NCI-H526 treated with DMSO at 0.1 percent for 48 hours (cell line): Measurements from ENCODE around the gene EXOC3L1.
A peak's percentile ranks its signal among the peaks of the same experiment; 100 is the strongest.

ENCODE experiments used
- DNase-seq: peaks from one replicate; lab custom pipeline; 2025; lab: John Stamatoyannopoulos, UW

EXOC3L1 gene

GRCh38 chr16:67182288-67182687, 7.6 kb downstream of the EXOC3L1 start:
- no peak for DNase-seq

GRCh38 chr16:67181346-67181745, 8.6 kb downstream of the EXOC3L1 start:
- DNase-seq, result no peak

- DNase-seq, result no peak
These were observed 9.8 kb downstream of the EXOC3L1 start for GRCh38 chr16:67180166-67180565.

GRCh38 chr16:67179421-67180080, 10.4 kb downstream of the EXOC3L1 start:
- no peak for DNase-seq

GRCh38 chr16:67177743-67178699, 11.9 kb downstream of the EXOC3L1 start:
- peak; percentile 76 for DNase-seq

GRCh38 chr16:67176662-67177061, 13.3 kb downstream of the EXOC3L1 start:
- DNase-seq, result no peak

- no peak for DNase-seq
These were observed 15.2 kb downstream of the EXOC3L1 start for GRCh38 chr16:67174706-67175231.

GRCh38 chr16:67173808-67174705, 15.9 kb downstream of the EXOC3L1 start:
- peak; percentile 56 for DNase-seq

- no peak for DNase-seq
These were observed 16.6 kb downstream of the EXOC3L1 start for GRCh38 chr16:67173323-67173722.

- DNase-seq, result no peak
These were observed 18.8 kb downstream of the EXOC3L1 start for GRCh38 chr16:67170949-67171649.

GRCh38 chr16:67170168-67170948, 19.6 kb downstream of the EXOC3L1 start, which contains the start of gene NOL3:
NOL3 (plus strand) TSS chr16:67170538.
- DNase-seq, result peak; percentile 56

- no peak for DNase-seq
These were observed 20.2 kb downstream of the EXOC3L1 start for GRCh38 chr16:67169642-67170167.

- no peak for DNase-seq
These were observed 20.9 kb downstream of the EXOC3L1 start for GRCh38 chr16:67169011-67169451.

GRCh38 chr16:67167588-67167987, 22.3 kb downstream of the EXOC3L1 start:
- no peak for DNase-seq

- DNase-seq, result no peak
These were observed 23.3 kb downstream of the EXOC3L1 start for GRCh38 chr16:67166598-67167168.

- DNase-seq, result no peak
These were observed 23.8 kb downstream of the EXOC3L1 start for GRCh38 chr16:67166110-67166547.

GRCh38 chr16:67165121-67166078, 24.5 kb downstream of the EXOC3L1 start:
- no peak for DNase-seq

- DNase-seq, result no peak
These were observed 25.3 kb downstream of the EXOC3L1 start, which contains the start of gene HSF4 for GRCh38 chr16:67164599-67165061. HSF4 (plus strand) TSS chr16:67164745; CDS start chr16:67164812, 67 bp downstream.
